Tibial nerve (tissue), 3 donors: ENCODE measurements around the gene GPR141.

Experiments
- POLR2A ChIP-seq, 2 donors: fragments of 450-650 bp; IDR thresholded peaks; one replicate each; pipeline ENCODE4 v1.6.1; 2017; ENCODE audit warnings: antibody characterized with exemption in 2 of 2, mild to moderate bottlenecking in 2 of 2, moderate library complexity in 2 of 2
- TF ChIP-seq, protein P1 (sequence below), 5 experiments: fragments of 200-600 bp in 3 of 5; fragments of 450-650 bp in 2 of 5; sonication (generic) in 3 of 5; IDR thresholded peaks; one replicate each; pipeline ENCODE4 v1.5.1; 2016 to 2019; ENCODE audit warnings: antibody characterized with exemption in 5 of 5, mild to moderate bottlenecking in 3 of 5, moderate library complexity in 2 of 5

DNA sequence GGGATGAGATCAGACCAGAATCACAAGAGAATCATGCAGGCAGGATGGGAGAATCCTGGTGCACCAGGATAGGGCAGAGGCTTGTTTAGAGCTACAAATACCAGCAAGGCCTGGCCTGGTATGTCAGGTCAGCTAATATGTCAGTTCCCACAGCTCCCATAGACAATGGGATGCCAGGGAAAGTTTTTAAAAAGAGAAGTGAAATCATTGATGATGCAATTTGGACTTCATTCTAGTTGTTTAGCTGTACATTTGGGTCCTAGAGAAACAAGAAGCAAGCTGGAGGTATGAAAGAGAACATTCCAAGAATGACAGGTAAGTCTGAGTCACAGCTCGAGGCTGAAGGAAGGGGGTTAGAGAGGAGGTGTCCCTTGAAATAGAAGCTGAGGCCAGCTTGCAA, 45.2 kb downstream of the GPR141 start:
- no peak for TF ChIP-seq POLR2A (IDR thresholded peaks at IDR 0.05)
- TF ChIP-seq, protein P1, sequence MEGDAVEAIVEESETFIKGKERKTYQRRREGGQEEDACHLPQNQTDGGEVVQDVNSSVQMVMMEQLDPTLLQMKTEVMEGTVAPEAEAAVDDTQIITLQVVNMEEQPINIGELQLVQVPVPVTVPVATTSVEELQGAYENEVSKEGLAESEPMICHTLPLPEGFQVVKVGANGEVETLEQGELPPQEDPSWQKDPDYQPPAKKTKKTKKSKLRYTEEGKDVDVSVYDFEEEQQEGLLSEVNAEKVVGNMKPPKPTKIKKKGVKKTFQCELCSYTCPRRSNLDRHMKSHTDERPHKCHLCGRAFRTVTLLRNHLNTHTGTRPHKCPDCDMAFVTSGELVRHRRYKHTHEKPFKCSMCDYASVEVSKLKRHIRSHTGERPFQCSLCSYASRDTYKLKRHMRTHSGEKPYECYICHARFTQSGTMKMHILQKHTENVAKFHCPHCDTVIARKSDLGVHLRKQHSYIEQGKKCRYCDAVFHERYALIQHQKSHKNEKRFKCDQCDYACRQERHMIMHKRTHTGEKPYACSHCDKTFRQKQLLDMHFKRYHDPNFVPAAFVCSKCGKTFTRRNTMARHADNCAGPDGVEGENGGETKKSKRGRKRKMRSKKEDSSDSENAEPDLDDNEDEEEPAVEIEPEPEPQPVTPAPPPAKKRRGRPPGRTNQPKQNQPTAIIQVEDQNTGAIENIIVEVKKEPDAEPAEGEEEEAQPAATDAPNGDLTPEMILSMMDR (IDR thresholded peaks at IDR 0.05): no peak
